ENCODE measurements around the gene HIBADH.
"Not testable (repeated sequence)": the region's sequence is repeated elsewhere in the genome, so short reads cannot be mapped to it uniquely, and the experiment has no call there.

HIBADH gene

DNA sequence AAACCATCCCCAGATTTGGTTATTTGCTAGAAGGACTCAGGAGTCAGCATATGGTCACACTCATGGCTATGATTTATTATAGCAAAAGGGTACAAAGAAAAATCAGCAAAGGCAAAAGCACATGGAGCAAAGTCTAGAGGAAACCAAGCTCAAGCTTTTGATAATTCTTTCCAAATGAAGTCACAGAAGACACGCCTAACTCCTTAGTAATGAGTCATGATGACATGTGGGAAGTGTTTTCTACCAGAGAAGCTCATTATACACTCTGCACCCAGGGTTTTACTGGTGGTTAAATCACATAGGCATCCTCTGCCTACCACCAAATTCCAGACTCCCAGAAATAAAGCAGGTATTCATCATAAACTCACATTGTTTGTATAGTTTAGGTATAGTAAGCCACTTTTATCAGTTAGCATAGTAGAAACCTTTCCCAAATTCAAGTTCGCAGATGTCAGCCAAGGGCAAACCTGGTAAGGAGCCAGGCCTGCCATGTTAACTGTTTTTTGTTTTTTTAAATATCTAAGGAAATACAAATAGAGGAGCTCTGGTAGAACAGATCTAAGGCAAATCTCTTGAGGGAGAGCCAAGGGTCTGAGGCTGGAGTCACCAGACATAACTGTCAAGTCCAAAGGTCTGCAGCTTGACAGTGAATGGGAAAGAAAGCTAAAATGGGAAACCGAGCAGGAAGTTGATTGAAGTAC, 15.4 kb upstream of the HIBADH start:
- Histone ChIP-seq H3K9ac (ENCODE audit: low read depth, low read length) (no peak overlapping the region), H3K9me3 (ENCODE audit: insufficient read depth, low read depth, low read length) (no peaks in the 10 kb centered on the region), H3K27ac (ENCODE audit: low read length) (no peak overlapping the region)

DNA sequence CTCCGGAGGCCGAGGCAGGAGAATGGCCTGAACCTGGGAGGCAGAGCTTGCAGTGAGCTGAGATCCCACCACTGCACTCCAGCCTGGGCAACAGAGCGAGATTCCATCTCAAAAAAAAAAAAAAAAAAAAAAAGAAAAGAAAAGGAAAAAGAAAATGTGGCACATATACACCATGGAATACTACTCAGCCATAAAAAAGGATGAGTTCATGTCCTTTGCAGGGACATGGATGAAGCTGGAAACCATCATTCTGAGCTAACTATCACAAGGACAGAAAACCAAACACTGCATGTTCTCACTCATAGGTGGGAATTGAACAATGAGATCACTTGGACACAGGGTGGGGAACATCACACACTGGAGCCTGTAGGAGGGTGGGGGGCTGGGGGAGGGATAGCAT, 11.4 kb upstream of the HIBADH start:
- H3K27me3 ChIP-seq (ENCODE audit: insufficient read depth, low read length); H3K9ac ChIP-seq (ENCODE audit: low read depth, low read length); H3K9me3 ChIP-seq (ENCODE audit: insufficient read depth, low read depth, low read length); H3K4me3 ChIP-seq (ENCODE audit: low read length); H3K4me1 ChIP-seq (ENCODE audit: insufficient read depth, low read length); H3K27ac ChIP-seq (ENCODE audit: low read length); H3K36me3 ChIP-seq (ENCODE audit: insufficient read depth, low read depth, low read length): not testable (repeated sequence)

More for the DNA sequence above, 15.4 kb upstream of the HIBADH start:
- peaks cover 2% of the 10 kb centered on the region; the same call in 1 of the 2 replicates for H3K4me1 ChIP-seq (ENCODE audit: insufficient read depth, low read length)
- H3K4me3 ChIP-seq (ENCODE audit: low read length) = no peak overlapping the region
- no peaks in the 10 kb centered on the region for H3K36me3 ChIP-seq (ENCODE audit: insufficient read depth, low read depth, low read length)
- H3K27me3 ChIP-seq (ENCODE audit: insufficient read depth, low read length) = no peaks in the 10 kb centered on the region

- H3K4me3 ChIP-seq (ENCODE audit: low read length) = no peak overlapping the region
- no peak overlapping the region for H3K27ac ChIP-seq (ENCODE audit: low read length)
- H3K4me1 ChIP-seq (ENCODE audit: insufficient read depth, low read length) = no peaks in the 10 kb centered on the region
- no peak overlapping the region for H3K9ac ChIP-seq (ENCODE audit: low read depth, low read length)
- no peaks in the 10 kb centered on the region for H3K36me3 ChIP-seq (ENCODE audit: insufficient read depth, low read depth, low read length)
- H3K9me3 ChIP-seq (ENCODE audit: insufficient read depth, low read depth, low read length) = no peaks in the 10 kb centered on the region
- no peaks in the 10 kb centered on the region for H3K27me3 ChIP-seq (ENCODE audit: insufficient read depth, low read length)
These were observed 9.0 kb upstream of the HIBADH start for GRCh38 chr7:27671675-27672074.

DNA sequence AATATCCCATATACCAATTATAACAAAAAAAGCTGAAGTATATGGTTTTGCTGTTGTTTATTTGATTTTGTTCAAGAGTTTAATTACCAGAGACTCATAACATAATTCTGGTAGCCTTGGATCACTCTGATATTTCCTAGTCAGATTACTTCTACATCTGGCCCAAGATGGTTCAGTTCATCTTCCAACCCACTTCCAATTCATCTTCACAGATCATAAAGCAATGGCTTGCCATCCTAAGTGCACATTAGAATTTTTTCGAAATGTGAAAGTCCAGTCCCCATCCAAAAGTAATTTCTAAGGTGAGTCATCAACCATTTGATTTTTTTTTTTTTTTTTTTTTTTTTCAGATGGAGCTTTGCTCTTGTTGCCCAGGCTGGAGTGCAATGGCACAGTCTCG, 8.0 kb upstream of the HIBADH start:
- Histone ChIP-seq H3K27ac (ENCODE audit: low read length) (no peak overlapping the region), H3K9ac (ENCODE audit: low read depth, low read length) (no peak overlapping the region)

GRCh38 chr7:27670177-27670576, 7.5 kb upstream of the HIBADH start:
- Histone ChIP-seq H3K27me3 (ENCODE audit: insufficient read depth, low read length) (no peaks in the 10 kb centered on the region), H3K9me3 (ENCODE audit: insufficient read depth, low read depth, low read length) (no peaks in the 10 kb centered on the region), H3K9ac (ENCODE audit: low read depth, low read length) (no peak overlapping the region), H3K36me3 (ENCODE audit: insufficient read depth, low read depth, low read length) (no peaks in the 10 kb centered on the region), H3K4me1 (ENCODE audit: insufficient read depth, low read length) (no peaks in the 10 kb centered on the region), H3K4me3 (ENCODE audit: low read length) (no peak overlapping the region), H3K27ac (ENCODE audit: low read length) (no peak overlapping the region)

More for the DNA sequence above, 8.0 kb upstream of the HIBADH start:
- H3K27me3 ChIP-seq (ENCODE audit: insufficient read depth, low read length) = no peaks in the 10 kb centered on the region
- no peaks in the 10 kb centered on the region for H3K36me3 ChIP-seq (ENCODE audit: insufficient read depth, low read depth, low read length)
- no peaks in the 10 kb centered on the region for H3K4me1 ChIP-seq (ENCODE audit: insufficient read depth, low read length)
- no peak overlapping the region for H3K4me3 ChIP-seq (ENCODE audit: low read length)
- no peaks in the 10 kb centered on the region for H3K9me3 ChIP-seq (ENCODE audit: insufficient read depth, low read depth, low read length)

DNA sequence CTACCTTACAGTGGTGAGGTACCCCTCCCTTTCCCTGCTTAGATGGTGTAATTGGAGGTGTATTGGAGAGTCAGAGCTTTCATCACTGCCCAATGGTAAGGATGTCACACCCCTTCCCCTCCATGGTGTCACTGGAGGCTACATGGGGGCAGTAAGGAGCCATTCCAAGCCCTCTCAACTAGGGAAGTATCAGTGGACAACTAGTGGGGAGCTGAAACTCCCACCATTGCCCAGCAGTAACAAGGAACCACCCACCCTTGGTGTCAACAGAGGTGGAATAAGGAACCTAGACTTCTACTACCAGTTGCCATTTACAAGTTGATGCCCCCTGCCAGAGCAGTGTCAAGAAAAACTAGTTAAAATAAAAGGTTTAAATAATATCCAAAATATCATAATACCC, 2.8 kb upstream of the HIBADH start:
- no peak overlapping the region for H3K9ac ChIP-seq (ENCODE audit: low read depth, low read length)
- no peaks in the 10 kb centered on the region for H3K9me3 ChIP-seq (ENCODE audit: insufficient read depth, low read depth, low read length)
- H3K27me3 ChIP-seq (ENCODE audit: insufficient read depth, low read length) = 0 out of 2 replicates have a peak, but pooled peaks cover 10% of the 10 kb centered on the region
- H3K4me1 ChIP-seq (ENCODE audit: insufficient read depth, low read length) = no peaks in the 10 kb centered on the region; the same call in 1 of the 2 replicates
- no peaks in the 10 kb centered on the region for H3K36me3 ChIP-seq (ENCODE audit: insufficient read depth, low read depth, low read length)
- no peak overlapping the region for H3K27ac ChIP-seq (ENCODE audit: low read length)
- H3K4me3 ChIP-seq (ENCODE audit: low read length) = no peak overlapping the region

DNA sequence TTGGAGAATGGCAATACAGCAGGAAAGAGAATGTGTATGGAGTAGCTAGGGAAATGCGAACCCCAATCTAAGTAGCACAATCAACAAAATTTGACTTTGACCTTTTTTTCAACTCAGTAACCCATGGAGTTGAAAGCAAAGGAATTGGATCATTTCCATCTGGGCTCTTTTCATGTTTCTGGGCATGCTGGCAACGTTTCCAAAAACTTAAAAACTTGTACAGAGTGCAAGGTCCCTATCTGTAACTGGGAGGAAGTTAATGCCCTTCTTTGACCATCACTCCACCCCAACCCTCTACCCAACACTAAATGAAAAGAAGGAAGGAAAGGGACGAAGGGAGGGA, 1.3 kb upstream of the HIBADH start:
- Histone ChIP-seq H3K36me3 (ENCODE audit: insufficient read depth, low read depth, low read length) (no peaks in the 10 kb centered on the region), H3K9ac (ENCODE audit: low read depth, low read length) (no peak overlapping the region), H3K27me3 (ENCODE audit: insufficient read depth, low read length) (0 out of 2 replicates have a peak, but pooled peaks cover 10% of the 10 kb centered on the region), H3K9me3 (ENCODE audit: insufficient read depth, low read depth, low read length) (no peaks in the 10 kb centered on the region), H3K4me1 (ENCODE audit: insufficient read depth, low read length) (no peaks in the 10 kb centered on the region; the same call in 1 of the 2 replicates), H3K27ac (ENCODE audit: low read length) (no peak overlapping the region), H3K4me3 (ENCODE audit: low read length) (no peak overlapping the region)

DNA sequence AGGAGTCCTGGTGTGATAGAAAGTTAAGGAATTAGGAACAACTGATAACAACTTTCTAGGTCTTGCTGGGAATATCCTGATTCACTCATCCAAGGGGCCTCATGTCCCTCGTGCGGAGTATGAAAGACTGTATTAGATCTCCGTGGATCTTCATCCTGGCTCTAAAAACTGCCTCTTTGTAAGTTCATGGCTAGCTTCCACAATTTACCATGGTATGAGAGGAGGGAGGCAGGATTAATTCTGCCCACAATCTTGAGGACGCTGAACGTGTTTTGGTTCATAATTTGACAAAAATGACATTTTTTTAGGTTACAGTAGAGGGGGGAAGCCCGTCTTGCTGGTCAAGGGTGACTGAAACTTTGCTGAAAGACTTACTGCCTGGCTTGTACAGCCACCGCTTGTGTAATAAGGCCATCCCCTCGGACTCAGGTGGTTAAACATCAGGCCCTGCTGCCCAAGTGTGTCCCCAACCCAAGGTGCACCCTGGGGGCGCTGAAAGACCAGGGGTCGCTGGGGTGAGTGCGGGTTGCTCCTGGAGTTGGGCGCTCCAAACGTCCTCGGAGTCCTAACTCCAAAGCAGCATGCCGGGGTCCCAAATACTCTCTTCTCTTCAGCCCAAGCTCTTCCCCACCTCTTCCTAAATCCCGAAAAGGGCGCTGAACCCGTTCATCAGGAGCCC, 733 bp downstream of the HIBADH start:
- Histone ChIP-seq H3K36me3 (ENCODE audit: insufficient read depth, low read depth, low read length) (0 out of 2 replicates have a peak, but pooled peaks cover under 1% of the 10 kb centered on the region), H3K27ac (ENCODE audit: low read length) (peak overlapping the region; percentile 52), H3K27me3 (ENCODE audit: insufficient read depth, low read length) (0 out of 2 replicates have a peak, but pooled peaks cover 10% of the 10 kb centered on the region), H3K9me3 (ENCODE audit: insufficient read depth, low read depth, low read length) (no peaks in the 10 kb centered on the region), H3K9ac (ENCODE audit: low read depth, low read length) (peak overlapping the region; percentile 94), H3K4me1 (ENCODE audit: insufficient read depth, low read length) (no peaks in the 10 kb centered on the region; the same call in 1 of the 2 replicates), H3K4me3 (ENCODE audit: low read length) (peak overlapping the region; percentile 92)

GRCh38 chr7:27656724-27657123, 6.0 kb downstream of the HIBADH start:
- H3K4me1 ChIP-seq (ENCODE audit: insufficient read depth, low read length) = no peaks in the 10 kb centered on the region; the same call in 1 of the 2 replicates

DNA sequence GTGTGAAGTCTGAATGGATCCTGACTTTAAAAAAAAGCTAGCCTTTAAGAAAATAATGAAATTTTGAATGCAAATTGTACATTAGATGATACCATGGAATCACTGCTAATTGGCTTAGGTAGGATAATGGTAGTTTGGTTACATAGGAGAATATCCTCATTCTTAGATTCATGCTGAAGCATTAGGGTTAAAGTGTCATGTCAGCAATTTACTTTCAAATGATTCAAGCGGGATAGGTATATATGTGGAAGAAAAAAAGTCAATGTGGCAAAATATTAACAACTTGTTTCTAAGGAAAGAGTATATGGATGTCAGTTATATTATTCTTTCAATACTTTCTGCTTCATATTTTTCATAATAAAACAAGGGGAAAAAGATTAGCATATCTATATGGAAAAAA, 7.5 kb downstream of the HIBADH start:
- H3K4me3 ChIP-seq (ENCODE audit: low read length) = no peak overlapping the region
- H3K27me3 ChIP-seq (ENCODE audit: insufficient read depth, low read length) = no peaks in the 10 kb centered on the region
- peaks cover 4% of the 10 kb centered on the region; the same call in 1 of the 2 replicates for H3K36me3 ChIP-seq (ENCODE audit: insufficient read depth, low read depth, low read length)
- H3K9me3 ChIP-seq (ENCODE audit: insufficient read depth, low read depth, low read length) = no peaks in the 10 kb centered on the region
- no peak overlapping the region for H3K27ac ChIP-seq (ENCODE audit: low read length)
- H3K9ac ChIP-seq (ENCODE audit: low read depth, low read length) = no peak overlapping the region
- H3K4me1 ChIP-seq (ENCODE audit: insufficient read depth, low read length) = no peaks in the 10 kb centered on the region

More at GRCh38 chr7:27656724-27657123, 6.0 kb downstream of the HIBADH start:
- peaks cover 4% of the 10 kb centered on the region; the same call in 1 of the 2 replicates for H3K36me3 ChIP-seq (ENCODE audit: insufficient read depth, low read depth, low read length)
- no peak overlapping the region for H3K9ac ChIP-seq (ENCODE audit: low read depth, low read length)
- no peak overlapping the region for H3K27ac ChIP-seq (ENCODE audit: low read length)
- no peaks in the 10 kb centered on the region for H3K9me3 ChIP-seq (ENCODE audit: insufficient read depth, low read depth, low read length)
- no peaks in the 10 kb centered on the region for H3K27me3 ChIP-seq (ENCODE audit: insufficient read depth, low read length)
- H3K4me3 ChIP-seq (ENCODE audit: low read length) = no peak overlapping the region

DNA sequence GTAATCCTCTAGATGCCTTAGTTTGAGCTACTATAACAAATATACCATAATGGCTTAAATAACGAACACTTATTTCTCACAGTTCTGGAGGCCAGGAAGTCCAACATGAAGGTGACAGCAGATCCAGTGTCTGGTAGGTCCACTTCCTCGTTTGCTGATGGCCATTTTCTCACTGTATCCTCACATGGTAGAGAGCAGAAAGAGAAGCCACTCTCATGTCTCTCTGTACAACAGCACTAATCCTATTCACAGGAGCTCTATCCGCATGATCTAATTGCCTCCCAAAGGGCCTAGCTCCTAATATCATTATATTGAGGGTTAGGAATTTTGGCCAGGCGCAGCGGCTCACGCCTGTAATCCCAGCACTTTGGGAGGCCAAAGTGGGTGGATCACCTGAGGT, 10.2 kb downstream of the HIBADH start:
- H3K36me3 ChIP-seq (ENCODE audit: insufficient read depth, low read depth, low read length) = peaks cover 24% of the 10 kb centered on the region
- no peak overlapping the region for H3K27ac ChIP-seq (ENCODE audit: low read length)
- no peaks in the 10 kb centered on the region for H3K27me3 ChIP-seq (ENCODE audit: insufficient read depth, low read length)
- no peaks in the 10 kb centered on the region for H3K9me3 ChIP-seq (ENCODE audit: insufficient read depth, low read depth, low read length)
- no peaks in the 10 kb centered on the region for H3K4me1 ChIP-seq (ENCODE audit: insufficient read depth, low read length)
- no peak overlapping the region for H3K9ac ChIP-seq (ENCODE audit: low read depth, low read length)
- H3K4me3 ChIP-seq (ENCODE audit: low read length) = no peak overlapping the region

GRCh38 chr7:27651702-27652101, 11.0 kb downstream of the HIBADH start:
- H3K4me1 ChIP-seq (ENCODE audit: insufficient read depth, low read length) = no peaks in the 10 kb centered on the region

More at GRCh38 chr7:27651702-27652101, 11.0 kb downstream of the HIBADH start:
- peaks cover 21% of the 10 kb centered on the region for H3K36me3 ChIP-seq (ENCODE audit: insufficient read depth, low read depth, low read length)
- no peak overlapping the region for H3K27ac ChIP-seq (ENCODE audit: low read length)
- H3K4me3 ChIP-seq (ENCODE audit: low read length) = no peak overlapping the region
- no peaks in the 10 kb centered on the region for H3K27me3 ChIP-seq (ENCODE audit: insufficient read depth, low read length)
- H3K9ac ChIP-seq (ENCODE audit: low read depth, low read length) = no peak overlapping the region
- no peaks in the 10 kb centered on the region for H3K9me3 ChIP-seq (ENCODE audit: insufficient read depth, low read depth, low read length)

Measured in iPS-20b (cell line).